ENCODE results near the gene C16orf74.

DNA sequence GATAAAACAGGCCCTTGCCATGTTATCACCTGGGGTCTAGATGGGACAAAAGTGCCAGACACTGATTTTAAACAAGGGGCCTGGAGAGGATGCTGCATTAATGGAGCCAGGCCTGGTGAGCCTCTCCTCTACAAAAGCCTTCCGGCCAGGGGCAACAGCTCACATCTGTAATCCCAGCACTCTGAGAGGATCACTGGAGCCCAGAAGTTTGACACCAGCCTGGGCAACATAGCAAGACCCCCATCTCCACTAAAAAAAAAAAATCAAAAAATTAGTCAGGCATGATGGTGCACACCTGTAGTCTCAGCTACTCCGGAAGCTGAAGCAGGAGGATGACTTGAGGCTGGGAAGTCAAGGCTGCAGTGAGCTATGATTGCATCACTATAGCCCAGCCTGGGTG, 65.6 kb downstream of the C16orf74 start:
- TF ChIP-seq POLR2A (IDR thresholded peaks at IDR 0.05): no peak
- TF ChIP-seq, protein P1, sequence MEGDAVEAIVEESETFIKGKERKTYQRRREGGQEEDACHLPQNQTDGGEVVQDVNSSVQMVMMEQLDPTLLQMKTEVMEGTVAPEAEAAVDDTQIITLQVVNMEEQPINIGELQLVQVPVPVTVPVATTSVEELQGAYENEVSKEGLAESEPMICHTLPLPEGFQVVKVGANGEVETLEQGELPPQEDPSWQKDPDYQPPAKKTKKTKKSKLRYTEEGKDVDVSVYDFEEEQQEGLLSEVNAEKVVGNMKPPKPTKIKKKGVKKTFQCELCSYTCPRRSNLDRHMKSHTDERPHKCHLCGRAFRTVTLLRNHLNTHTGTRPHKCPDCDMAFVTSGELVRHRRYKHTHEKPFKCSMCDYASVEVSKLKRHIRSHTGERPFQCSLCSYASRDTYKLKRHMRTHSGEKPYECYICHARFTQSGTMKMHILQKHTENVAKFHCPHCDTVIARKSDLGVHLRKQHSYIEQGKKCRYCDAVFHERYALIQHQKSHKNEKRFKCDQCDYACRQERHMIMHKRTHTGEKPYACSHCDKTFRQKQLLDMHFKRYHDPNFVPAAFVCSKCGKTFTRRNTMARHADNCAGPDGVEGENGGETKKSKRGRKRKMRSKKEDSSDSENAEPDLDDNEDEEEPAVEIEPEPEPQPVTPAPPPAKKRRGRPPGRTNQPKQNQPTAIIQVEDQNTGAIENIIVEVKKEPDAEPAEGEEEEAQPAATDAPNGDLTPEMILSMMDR (IDR thresholded peaks at IDR 0.05): no peak
- no peak for TF ChIP-seq EP300 (IDR thresholded peaks at IDR 0.05)
